Nephron progenitor cell (in vitro differentiated cells): Measurements from ENCODE around the gene ZNF804A.

Experiments
- DNase-seq: peaks from one replicate; pipeline ENCODE4 v3.0.0; 2021
- H3K27ac Mint-ChIP-seq: 2 replicates; pipeline ENCODE4 v1.8.0; 2021; ENCODE audit warnings: mild to moderate bottlenecking, moderate library complexity, mixed read lengths
- H3K27me3 Mint-ChIP-seq: 2 replicates; pipeline ENCODE4 v1.8.0; 2021; ENCODE audit warnings: mild to moderate bottlenecking, low read depth, mixed read lengths; ENCODE audit not compliant: poor library complexity
- H3K36me3 Mint-ChIP-seq: 2 replicates; pipeline ENCODE4 v1.8.0; 2021; ENCODE audit warnings: low read depth, mixed read lengths
- H3K4me1 Mint-ChIP-seq: 2 replicates; pipeline ENCODE4 v1.8.0; 2021; ENCODE audit warnings: mixed read lengths
- H3K4me3 Mint-ChIP-seq: 2 replicates; pipeline ENCODE4 v1.8.0; 2021; ENCODE audit warnings: mild to moderate bottlenecking, moderate library complexity, mixed read lengths
- H3K9me3 Mint-ChIP-seq: 2 replicates; pipeline ENCODE4 v1.8.0; 2021; ENCODE audit warnings: mild to moderate bottlenecking, moderate library complexity, mixed read lengths
- CTCF ChIP-seq: fragments of 200-600 bp; sonication (generic); IDR thresholded peaks from 2 replicates; pipeline ENCODE4 v1.5.0; 2021; ENCODE audit warnings: antibody characterized with exemption

Gene ZNF804A

GRCh38 chr2:184646177-184646576 lies 47.8 kb downstream of the ZNF804A start:
- no peak for TF ChIP-seq CTCF
- H3K4me3 Mint-ChIP-seq = no peak overlapping the region
- peaks cover 22% of the 10 kb centered on the region for H3K9me3 Mint-ChIP-seq
- H3K4me1 Mint-ChIP-seq = no peaks in the 10 kb centered on the region
- no peaks in the 10 kb centered on the region for H3K27me3 Mint-ChIP-seq
- no peak overlapping the region for H3K27ac Mint-ChIP-seq
- H3K36me3 Mint-ChIP-seq = no peaks in the 10 kb centered on the region
- no peak for DNase-seq

DNA sequence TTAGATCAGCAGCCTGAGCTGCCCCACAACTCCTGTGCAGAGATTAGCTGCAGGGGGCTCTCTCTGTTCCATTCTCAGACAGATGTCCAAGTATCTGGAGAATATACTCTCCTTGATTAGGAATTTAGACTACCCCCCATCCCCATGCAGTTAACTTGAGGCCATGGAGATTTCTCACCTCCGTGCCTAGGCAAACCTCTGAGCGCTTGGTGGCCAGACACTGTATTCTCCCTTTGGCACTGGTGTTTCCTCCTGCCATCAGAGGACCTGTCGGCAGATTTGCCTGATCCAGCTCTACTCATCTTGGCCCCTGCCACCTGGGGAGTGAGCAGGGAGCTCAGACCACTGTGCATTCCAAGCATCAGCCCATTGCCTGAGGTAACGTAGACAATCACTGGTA lies 48.3 kb downstream of the ZNF804A start:
- no peaks in the 10 kb centered on the region for H3K27me3 Mint-ChIP-seq

GRCh38 chr2:184654945-184655344 lies 56.6 kb downstream of the ZNF804A start:
- TF ChIP-seq CTCF = no peak
- no peaks in the 10 kb centered on the region for H3K27me3 Mint-ChIP-seq
- no peak overlapping the region for H3K27ac Mint-ChIP-seq
- no peak overlapping the region for H3K4me3 Mint-ChIP-seq
- no peaks in the 10 kb centered on the region for H3K4me1 Mint-ChIP-seq
- no peaks in the 10 kb centered on the region for H3K36me3 Mint-ChIP-seq
- peaks cover 4% of the 10 kb centered on the region for H3K9me3 Mint-ChIP-seq
- DNase-seq = no peak

More for the DNA sequence above, 48.3 kb downstream of the ZNF804A start:
- TF ChIP-seq CTCF = no peak
- Mint-ChIP-seq H3K9me3 (peaks cover 22% of the 10 kb centered on the region), H3K36me3 (no peaks in the 10 kb centered on the region), H3K27ac (no peak overlapping the region), H3K4me3 (no peak overlapping the region), H3K4me1 (no peaks in the 10 kb centered on the region)
- DNase-seq = no peak

DNA sequence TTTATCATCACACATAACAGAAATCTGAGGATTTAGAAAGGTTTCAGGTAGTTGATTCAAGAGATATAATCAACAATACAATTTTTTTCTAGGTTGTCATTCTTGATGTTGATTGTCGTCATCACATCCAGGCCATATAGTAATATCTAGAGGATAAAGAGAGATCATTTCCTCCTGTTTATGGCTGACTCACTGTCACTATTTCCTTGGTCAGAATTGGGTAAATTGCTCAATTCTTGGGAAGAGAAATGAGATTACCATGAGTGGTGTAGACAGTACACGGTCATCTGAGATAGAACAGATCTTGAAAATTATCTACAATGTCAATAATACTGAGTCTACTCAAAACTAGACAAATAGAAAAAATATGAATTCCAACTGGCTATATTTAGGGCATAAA lies 78.8 kb downstream of the ZNF804A start:
- TF ChIP-seq CTCF = no peak
- H3K9me3 Mint-ChIP-seq = no peaks in the 10 kb centered on the region
- H3K36me3 Mint-ChIP-seq = no peaks in the 10 kb centered on the region
- H3K27me3 Mint-ChIP-seq = no peaks in the 10 kb centered on the region
- H3K4me3 Mint-ChIP-seq = no peak overlapping the region
- H3K4me1 Mint-ChIP-seq = no peaks in the 10 kb centered on the region
- no peak overlapping the region for H3K27ac Mint-ChIP-seq
- no peak for DNase-seq

GRCh38 chr2:184679219-184680018 lies 81.1 kb downstream of the ZNF804A start:
- no peaks in the 10 kb centered on the region for H3K36me3 Mint-ChIP-seq
- H3K27me3 Mint-ChIP-seq = no peaks in the 10 kb centered on the region
- no peak for TF ChIP-seq CTCF
- H3K4me1 Mint-ChIP-seq = no peaks in the 10 kb centered on the region
- no peak overlapping the region for H3K4me3 Mint-ChIP-seq
- no peak overlapping the region for H3K27ac Mint-ChIP-seq
- H3K9me3 Mint-ChIP-seq = no peaks in the 10 kb centered on the region
- no peak for DNase-seq

- no peak for DNase-seq
- Mint-ChIP-seq H3K4me1 (no peaks in the 10 kb centered on the region), H3K36me3 (no peaks in the 10 kb centered on the region), H3K27ac (no peak overlapping the region), H3K27me3 (no peaks in the 10 kb centered on the region), H3K4me3 (no peak overlapping the region), H3K9me3 (no peaks in the 10 kb centered on the region)
- TF ChIP-seq CTCF = no peak
Measured at GRCh38 chr2:184680825-184681224, 82.5 kb downstream of the ZNF804A start.
